ENCODE results near the gene COL1A1.

Gene COL1A1

DNA sequence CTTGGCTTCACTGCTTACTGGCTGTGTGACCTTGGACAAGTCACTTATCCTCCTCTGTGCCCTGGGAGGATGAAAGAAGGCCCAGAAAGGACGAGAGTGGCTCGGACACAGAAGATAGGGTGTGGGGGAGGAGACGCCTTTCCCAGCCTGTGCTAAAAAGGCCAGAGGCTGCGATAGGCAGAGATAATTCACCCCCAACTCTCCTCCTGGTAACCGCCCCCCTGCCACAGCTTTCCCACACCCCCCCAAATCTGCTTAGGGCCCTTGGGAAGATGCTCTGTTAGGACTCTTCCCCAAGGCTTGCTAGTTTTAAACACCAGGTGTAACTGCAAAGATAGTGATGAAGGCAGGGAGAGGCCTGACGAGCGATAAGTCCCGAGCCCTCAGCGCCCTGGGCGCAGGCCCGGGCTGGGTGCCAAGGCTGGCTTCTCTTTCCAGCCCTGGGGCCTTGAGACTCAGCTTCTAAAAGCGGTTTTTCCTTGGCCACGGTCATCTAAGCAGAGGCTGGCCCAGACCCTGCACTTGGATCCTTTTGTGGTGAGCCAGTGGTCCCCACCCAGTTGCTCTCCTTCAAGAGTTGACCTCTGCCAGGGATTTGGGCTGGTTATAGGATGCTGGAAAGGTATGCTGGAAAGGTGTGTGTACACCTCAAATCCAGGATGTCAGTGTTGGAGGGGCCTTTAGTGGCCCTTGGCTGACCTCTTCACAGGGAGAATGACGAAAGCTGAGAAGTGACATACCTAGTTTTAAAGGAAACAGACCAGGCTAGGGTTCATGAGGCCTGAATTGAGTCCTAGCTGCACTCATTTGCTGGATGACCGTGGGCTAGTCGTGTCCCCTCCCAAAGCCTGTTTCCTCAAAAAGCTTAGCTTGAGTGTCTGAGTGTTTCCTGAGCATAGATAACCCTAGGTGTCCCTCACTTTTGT lies 47.5 kb downstream of the COL1A1 start:
- no peak for DNase-seq (ENCODE audit: low read depth)

DNA sequence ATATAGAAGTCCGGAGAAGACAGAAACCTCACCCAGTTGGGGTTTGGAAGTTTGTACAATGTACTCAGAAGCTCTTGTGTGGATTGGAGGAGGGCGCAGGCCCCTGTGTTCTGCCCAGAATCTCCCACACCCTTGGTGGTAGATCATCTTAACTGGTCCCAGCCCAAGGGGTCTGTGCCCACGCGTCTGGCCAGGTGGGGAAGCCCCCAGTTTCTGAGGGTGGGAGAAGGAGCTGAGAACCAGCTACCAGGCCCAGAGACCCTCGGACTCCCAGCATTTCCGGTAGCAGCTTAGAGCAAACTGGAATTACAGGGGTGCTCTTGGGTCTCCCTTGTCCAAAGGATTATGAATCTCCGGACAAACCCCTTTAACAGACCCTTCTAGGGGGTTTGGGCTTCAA lies 48.7 kb downstream of the COL1A1 start:
- no peak for DNase-seq (ENCODE audit: low read depth)

DNA sequence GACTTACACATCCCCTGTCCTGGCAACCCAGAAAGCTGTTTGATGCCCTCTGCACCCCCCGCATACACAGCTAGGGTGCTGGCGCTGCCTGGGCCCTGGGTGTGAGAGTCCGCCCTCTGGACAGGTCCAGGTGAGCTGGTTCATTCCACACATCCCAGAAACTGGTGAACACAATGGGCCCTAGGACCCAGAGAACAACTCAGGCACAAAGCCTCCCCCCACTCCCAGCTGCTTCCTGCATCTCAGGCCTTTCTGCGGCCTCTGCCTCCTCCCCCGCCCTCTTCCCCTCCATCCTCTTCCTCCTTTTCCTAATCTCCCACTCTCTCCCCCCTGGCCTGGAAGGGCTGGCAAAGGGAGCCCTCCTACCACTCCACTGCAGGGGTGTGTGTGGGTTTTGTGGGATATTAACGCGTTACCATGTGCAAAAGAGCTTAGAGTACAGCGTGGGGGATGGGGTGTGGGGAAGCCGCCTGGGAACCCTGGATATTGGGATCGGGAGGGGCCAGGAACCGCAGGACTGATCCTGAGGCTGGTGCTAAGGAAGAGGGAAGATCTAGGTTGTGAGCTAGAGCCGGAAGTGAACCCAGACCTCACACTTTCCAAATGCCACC lies 49.4 kb downstream of the COL1A1 start:
- no peak for DNase-seq (ENCODE audit: low read depth)

DNA sequence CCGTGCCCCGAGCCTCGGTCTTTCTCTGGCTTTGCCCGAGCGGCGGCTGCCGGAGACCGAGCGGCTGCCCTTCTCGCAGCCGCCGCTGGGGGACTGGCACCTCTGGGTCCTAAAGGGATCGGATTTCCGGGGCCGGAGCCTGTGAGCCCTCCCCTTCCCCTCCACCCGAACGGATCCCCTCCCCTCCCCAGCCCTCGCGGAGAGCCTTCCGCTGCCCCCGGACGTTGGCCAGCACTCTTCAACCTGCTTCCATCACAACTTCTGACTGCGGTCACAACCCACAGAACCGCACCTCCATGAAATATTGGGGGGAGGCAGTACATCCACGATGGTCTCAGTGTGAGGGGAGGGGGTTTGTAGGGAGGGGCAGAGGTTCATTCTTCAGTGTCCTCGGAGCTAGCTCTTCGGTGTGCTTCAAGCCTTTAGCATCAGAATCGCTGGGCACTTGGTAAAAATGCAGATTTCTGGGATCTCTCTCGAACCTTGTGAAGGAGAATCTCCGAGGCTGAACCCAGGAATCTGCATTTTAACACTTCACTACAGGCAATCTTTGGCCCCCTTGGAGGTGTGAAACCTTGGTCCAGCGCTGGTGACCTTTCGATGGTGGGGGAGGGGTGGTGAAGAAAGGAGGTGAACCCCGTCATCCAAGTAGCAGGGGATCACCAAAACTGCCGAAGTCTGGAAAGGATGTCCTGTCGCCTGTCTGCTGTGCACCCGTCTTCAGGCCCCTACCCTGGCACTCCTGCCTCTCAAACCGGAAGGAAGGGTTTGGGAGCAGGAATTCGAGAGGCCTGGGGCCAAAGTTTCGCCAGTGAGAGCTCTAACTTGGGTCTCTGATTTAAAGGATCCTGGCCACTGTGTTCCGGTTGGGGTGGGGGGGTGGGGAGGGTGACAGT lies 50.1 kb downstream of the COL1A1 start:
- DNase-seq (ENCODE audit: low read depth), result peak; percentile 75

DNA sequence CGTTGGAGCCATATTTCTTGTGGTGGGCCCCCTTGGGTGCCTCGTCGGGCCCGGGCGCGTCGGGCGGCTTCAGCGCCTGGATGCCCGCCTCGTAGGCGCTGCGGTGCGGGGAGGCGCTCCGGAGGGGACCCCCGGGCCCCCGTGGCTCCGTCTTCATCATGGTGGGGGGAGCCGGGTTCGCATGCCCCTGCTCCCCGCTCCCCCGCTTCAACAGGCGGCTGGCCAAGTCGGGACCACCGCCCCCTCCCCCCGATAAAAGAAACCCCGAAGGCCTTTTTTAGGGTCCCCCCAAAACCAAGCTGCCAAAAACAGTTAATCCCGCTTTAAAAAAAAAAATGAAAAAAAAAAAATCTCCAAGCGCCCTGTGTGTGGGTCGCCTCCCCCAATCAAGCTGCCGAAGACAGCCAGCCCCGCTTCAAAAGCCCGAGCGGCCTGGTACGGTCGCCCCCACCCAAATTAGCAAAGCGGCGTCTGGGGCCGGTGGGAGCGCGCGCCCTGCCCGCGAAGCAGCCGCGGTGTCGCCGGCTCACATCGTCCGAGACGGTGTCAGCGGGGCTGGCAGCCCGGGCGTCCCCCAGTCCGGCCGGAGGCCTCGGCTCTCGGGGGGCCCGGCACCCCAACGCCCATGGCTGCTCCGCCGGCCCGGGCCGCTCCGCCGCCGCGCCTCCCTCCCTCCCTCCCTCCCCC lies 50.9 kb downstream of the COL1A1 start, which contains the start of gene PPP1R9B:
PPP1R9B (minus strand) TSS at position 324 of the 687 bp plus-strand sequence; CDS start at position 160, 164 bp downstream.
- no peak for DNase-seq (ENCODE audit: low read depth)

DNA sequence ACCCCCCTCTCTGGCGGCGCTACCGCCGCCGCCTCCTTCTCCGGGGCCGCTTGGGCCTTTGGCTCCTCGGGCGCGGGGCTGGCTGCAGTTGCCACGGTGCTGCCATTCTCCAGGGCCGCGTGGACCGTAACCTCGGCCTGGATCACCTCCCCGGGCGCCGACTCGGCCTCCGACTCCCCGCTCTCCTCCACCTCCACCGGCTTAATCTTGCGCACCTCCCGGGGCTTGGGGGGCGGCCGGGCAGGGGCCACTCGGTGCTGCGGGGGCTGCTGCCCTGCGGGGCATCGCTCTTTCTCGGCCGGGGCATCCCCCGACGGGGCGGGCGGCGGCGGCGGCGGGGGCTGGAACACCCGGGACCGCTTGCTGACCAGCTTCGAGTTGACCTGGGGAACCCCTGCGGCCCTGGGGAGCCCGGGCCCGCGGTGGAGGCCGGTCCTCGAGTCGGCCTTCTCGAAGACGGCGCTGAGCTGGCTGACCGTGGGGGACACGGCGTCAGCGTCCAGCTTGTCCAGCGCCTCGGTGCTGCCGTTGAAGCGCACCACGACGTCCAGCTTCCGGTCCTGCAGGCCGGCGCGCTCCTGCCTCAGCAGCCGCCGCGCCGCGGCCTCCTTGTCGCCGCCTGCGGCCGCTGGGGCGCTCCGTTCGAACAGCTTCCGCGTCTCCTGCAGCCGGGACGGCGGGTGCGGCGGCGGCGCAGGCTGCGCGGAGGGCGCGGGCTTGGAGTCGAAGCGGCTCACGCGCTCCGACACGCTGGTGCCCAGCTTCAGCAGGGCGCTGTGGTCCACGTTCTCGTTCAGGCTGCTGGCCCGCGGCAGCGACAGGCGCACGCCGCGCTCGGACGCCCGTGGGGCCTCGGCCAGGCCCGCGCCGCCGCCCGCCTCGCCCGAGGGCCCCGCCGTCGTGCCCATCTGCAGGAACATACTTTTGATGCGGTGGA lies 51.7 kb downstream of the COL1A1 start:
- no peak for DNase-seq (ENCODE audit: low read depth)

DNA sequence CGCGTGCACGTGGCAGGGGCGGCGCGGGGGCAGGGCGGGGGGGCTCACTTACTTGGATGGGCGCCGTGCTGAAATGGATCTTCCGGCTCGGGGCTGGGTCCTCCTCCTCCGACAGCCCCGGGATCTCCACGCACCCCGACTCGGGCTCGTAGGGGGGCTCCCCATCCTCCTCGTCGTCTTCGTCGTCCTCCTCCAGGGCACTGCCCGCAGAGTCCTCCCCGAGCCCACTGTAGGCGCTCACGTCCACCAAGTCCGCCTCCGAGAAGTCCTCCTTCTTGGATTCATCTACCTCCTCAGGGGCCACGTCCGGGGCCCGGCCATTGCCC lies 52.4 kb downstream of the COL1A1 start:
- DNase-seq (ENCODE audit: low read depth), result no peak

DNA sequence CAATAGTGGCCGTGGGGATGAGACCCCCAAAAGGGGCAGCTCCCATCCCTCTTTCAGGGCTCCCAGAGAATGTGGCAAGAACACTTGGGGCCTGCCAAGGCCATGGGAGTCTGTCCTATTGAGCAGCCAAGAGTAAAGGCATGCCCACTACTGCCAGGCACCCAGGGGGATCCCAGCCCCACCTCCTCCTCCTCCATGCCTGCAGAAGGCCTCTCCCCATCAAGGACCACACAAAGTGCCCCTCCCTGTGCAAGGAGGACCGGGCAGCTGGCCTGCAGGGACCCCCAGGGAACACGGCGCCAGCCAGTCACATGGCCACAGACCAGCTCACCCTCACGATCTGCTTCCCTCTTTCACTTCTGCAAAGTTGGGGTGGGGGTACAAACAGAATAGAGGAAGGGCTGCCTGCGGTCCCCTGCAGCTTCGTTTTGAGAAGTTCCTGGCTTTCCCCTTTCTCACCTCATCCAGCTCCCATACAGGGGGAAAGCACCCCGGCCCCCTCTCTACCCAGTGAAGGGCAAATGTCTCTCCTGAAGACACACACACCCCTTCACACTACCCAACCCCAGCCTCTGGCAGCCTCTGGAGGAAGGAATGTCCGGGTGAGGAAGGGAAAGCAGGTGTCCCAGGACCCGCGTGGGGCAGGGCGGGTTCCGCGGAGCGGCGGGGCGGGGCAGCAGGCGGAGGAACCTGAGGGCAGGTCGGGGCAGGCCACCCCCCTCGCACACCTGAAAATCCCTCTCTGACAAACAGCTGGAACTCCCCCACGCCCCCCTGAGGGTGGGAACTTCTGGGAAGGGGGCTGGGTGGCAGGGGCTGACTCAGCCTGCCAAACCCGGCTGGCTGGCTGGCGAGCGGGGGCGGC lies 53.0 kb downstream of the COL1A1 start:
- peak; percentile 60 for DNase-seq (ENCODE audit: low read depth)

DNA sequence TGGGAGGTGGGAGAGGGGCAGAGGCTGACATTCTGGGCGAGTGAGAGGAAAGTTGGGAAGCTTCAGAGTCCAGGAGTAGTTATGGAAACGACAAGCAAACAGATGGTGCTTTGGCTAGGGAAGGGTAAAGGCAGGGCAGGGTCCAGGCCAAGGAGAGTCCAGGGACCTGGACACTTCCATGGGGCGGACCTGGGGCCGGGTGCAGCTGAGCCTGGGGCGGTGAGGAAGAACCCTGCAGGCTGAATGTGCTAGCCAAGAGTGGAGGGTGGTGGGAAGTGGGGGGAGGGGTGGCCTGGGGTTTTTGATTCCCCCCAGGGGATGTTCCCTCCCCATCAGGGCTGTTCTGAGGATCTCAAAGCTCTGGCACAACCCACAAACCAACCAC lies 53.6 kb downstream of the COL1A1 start:
- no peak for DNase-seq (ENCODE audit: low read depth)

DNA sequence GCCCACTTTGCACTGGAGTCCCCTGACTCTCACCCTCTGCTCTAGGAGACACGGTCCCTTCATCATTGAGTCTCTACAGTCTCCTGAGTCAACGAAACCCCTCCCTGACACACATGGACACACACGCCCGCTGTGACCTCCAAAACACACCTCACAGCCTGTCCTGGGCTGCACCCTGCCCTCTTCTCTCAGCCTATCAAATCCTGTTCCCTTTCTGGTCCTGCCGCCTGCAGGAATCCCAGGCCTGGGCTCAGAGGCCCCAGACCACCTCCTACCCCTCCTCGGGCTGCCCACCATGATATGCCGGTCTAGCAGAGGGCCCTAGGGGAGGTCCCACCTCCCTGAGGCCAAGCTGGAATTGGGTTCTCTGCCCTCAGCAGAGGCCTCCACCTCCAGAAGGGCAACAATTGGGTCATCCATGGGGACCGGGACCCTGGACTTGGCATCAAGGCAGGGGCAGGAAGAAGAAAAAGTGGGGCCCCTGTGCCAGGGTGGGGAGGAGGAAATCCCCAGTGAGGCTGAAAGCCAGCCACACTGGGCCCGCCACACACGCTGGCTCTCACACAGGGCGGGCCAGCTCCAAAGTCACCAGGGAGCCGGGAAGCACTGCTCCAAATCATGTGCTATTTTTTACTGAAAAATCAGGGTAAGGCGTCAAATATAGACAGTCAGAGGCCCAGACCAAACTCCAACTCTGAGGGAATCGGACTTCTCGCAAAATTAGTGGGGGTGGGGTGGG lies 54.3 kb downstream of the COL1A1 start:
- DNase-seq (ENCODE audit: low read depth), result no peak

DNA sequence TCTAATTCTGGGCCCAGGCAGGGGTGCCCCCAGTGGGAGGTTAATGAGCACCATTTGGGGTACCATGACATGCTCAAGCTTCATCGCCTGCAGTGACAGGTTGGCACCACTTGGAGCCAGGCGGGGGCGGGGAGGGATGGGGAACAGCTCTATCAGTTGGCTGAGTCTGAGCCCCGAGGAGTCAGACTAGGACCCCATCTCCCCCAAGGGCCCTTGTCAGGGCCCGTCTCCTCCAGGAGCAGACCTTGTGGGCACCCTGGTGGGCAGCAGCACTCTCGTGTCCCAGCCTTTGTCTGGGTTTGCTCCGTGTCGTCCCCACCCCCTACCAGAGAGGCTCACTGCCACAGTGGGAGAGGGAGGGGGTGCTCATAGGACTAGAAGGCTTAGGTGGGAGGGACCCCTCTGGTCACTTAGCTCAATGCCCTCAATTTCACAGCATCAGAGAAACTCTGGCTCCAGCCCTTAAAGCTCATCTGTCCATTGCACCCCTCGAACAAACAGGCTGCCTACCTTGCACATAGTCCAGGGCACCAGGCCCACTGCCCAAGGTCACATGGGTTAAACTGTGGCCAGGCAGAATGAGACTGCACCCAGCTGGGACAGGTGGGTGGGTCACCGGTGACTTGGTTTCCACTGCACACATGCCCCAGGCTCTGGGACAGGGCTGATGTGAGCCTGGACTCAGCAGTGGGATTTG lies 55.1 kb downstream of the COL1A1 start:
- DNase-seq (ENCODE audit: low read depth), result no peak

DNA sequence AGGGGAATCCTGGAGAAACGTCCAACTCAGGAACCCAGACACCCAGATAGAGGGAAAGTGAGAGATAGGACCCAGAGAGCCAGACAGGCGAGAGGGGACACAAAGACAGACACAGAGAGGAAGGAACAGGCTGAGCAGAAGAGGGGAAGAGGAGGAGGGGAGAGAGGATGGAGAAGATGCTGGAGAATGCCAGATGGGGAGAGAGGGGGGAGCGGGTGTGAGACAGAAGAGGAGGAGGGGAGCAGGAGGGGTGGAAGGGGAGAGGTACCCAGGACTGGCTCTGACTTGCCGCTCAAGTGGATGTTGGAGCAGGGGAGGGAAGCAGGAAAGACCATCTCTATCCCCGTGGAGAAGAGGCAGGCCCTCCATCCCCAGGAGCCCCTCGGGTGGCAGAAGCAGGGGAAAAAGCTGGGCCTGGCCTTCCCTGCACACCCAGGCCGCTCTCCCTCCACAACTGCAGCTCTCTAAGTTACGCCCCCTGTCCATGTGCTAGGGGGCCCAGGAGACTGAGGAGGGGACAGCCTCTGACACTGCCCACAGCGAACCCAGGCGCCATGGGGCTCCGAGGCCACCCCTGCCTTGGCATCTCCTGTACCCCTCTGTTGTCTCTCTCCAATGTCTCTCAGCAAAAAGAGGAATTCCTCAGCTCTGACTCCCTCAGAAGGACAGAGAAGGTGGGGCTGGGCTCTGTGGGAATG lies 55.8 kb downstream of the COL1A1 start:
- no peak for DNase-seq (ENCODE audit: low read depth)

DNA sequence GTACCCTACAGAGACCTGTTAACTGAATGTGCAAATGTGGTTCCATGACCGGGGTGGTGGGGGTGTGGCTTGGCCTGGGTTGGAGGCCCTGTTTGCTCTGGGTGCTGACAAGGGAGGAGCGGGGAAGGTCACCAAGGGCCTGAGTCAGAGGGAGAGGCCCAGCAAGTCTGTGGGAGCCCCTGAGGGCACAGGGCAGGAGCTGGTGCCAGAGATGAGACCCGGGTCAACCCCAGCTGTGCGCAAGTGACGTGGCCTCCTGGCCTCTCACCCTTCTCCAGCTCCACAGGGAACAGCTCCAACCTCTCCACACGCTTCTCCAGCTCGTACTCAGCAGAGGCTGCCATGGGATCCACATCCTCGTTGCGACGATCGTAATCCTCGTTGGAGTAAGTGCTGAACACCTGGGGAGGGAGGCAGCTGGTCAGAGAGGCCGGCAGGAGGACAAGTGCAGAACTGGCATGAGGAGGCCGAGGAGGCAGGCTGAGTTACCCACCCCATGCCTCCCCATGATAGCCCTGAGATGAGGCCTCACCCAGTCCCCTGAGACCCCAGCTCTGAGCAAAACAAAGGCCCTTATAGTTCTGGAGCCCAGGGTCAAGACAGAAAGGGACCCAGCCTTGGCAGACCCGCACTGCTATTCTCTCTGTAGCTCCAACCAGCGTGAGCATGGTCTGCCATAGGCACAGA lies 56.4 kb downstream of the COL1A1 start:
- DNase-seq (ENCODE audit: low read depth), result no peak

DNA sequence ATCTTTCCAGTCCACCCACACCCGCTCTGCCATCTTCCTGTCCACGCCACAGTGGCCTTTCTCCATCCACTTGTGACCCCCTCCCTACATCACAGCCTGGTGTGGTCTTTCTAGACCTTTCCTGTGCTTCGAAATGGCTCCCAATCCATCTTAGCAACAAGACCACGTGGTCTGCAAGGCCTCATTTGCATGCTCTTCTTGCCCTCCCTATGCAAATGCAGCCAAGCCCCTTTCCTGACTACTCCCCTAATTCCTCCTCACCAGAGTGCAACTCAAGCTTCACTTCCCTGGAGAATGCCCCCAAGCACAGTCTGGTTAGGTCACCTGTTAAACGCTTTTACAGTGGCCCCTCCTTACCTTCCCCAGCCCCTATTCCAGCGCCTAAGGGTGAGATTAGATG lies 57.1 kb downstream of the COL1A1 start:
- no peak for DNase-seq (ENCODE audit: low read depth)

DNA sequence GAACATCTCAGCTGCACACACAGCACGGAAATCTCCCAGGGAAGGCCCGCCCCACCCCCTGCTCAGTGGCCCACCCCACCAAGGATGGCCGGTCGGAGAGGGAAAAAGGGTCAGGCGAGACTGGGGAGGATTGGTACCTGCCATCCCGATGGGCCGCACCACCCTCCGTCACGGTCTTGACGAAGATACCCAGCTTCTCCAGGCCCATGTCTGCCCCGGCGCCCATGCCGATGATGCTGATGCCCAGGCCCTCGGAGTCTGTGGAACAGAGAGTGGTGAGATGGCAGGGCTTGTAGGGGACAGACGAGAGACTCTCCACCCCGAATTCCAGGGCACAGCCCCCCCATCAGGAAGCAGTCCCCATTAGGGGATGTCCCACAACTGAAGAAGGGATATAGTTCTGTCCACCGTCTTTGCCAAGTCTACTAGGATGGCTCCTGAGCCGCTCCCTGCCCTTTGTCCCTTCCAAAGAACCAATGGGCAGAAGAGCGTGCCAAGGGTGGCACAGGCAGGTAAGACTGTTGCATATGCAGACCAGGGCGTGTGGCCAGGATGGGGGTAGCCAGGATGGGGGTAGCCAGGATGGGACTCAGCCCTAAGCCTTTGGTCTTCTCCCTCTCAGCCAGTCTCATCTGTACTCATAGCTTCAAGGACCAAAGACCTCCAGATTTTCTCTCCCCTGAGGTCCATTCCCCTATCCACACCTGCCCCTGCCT lies 57.8 kb downstream of the COL1A1 start:
- DNase-seq (ENCODE audit: low read depth), result no peak

DNA sequence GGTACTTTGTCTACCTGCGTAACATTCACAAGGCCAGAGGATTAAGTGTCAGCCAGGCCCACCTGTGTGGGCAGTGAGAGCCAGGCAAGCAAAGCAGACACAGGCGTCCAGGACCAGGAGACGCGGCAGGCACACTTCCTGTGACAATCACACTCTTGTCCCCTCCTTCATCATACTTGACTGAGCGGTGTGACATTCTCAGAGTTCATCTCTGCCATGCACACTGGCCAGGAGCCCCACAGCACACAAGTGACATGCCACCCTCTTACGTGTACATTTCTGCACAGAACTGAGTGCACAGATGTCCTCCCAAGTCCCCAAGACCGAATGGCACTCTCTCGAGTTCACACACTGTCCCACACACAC lies 59.7 kb downstream of the COL1A1 start:
- no peak for DNase-seq (ENCODE audit: low read depth)

Data from stimulated activated CD8-positive, alpha-beta memory T cell treated with anti-CD3 and anti-CD28 coated beads, Interleukin-12 subunit alpha, Interleukin-12 subunit beta, amount 100 ng/mL, for 1 hour (primary cell).